Prostate gland (tissue), 2 donors: ENCODE results near the gene INSL3. TPM values are rescaled to one million over a fixed set of nuclear protein-coding genes. Genes with fewer than 3 reads are reported as not detected.

Source experiments
- DNase-seq: peaks from one replicate; pipeline ENCODE4 v3.0.0-alpha.2; 2019; ENCODE audit warnings: low spot score
- H3K27ac ChIP-seq, 2 donors: fragments of 200-600 bp; sonication (generic); 2 replicates each; pipeline ENCODE4 v1.5.1; 2017 to 2019
- H3K27me3 ChIP-seq: fragments of 200-600 bp; sonication (generic); replicated peaks from 2 replicates; pipeline ENCODE4 v1.5.1; 2019; ENCODE audit not compliant: insufficient read depth
- H3K36me3 ChIP-seq, 2 donors: fragments of 200-600 bp; sonication (generic); 1 replicate in 1 of 2; 2 replicates in 1 of 2; pipeline versions ENCODE4 v1.5.1 to v1.8.1; 2017 to 2019
- H3K4me1 ChIP-seq: fragments of 200-600 bp; sonication (generic); replicated peaks from 2 replicates; pipeline ENCODE4 v1.5.1; 2019
- H3K4me3 ChIP-seq, 2 donors: fragments of 200-600 bp; sonication (generic); 2 replicates each; pipeline ENCODE4 v1.5.1; 2017 to 2019
- H3K9me3 ChIP-seq: fragments of 200-600 bp; sonication (generic); 2 replicates; pipeline ENCODE4 v1.5.1; 2017
- POLR2A ChIP-seq: fragments of 450-650 bp; IDR thresholded peaks from one replicate; pipeline ENCODE4 v1.6.1; 2016; ENCODE audit warnings: antibody characterized with exemption, mild to moderate bottlenecking
- POLR2AphosphoS5 ChIP-seq: sonication (generic); formaldehyde crosslinking; IDR thresholded peaks from one replicate; pipeline ENCODE4 v1.6.1; 2017; ENCODE audit warnings: antibody characterized with exemption
- whole genome bisulfite sequencing: methylation state at CpG from one replicate; pipeline ENCODE4 v1.1.5; 2018; 5-methylcytosine and 5-hydroxymethylcytosine counted together
- intact Hi-C: fragments of 100-400 bp; cut with DNase I; formaldehyde crosslinking; loops from one replicate; pipeline ENCODE4 v1.14.2; 2022
- small RNA-seq, 2 donors: library from RNA; depleted of rRNA; stranded (forward); fragments of <200 nt; gene quantifications; one replicate each; pipeline ENCODE3, GENCODE V24; 2016
- total RNA-seq, 2 donors: library from RNA; depleted of rRNA; stranded (reverse); fragments of >200 nt; gene quantifications; one replicate each; pipeline ENCODE4 v1.1.0, GENCODE V29; 2016
- TF ChIP-seq, protein P1 (sequence below), 4 experiments: fragments of 200-600 bp in 2 of 4; fragments of 450-650 bp in 2 of 4; sonication (generic) in 2 of 4; IDR thresholded peaks; 1 replicate in 3 of 4; 2 replicates in 1 of 4; pipeline ENCODE4 v1.5.1; 2016 to 2019; ENCODE audit warnings: antibody characterized with exemption in 4 of 4, mild to moderate bottlenecking in 2 of 4, moderate library complexity in 2 of 4

Gene INSL3
- total RNA-seq, 2 donors from 2014 or later = 117 TPM; not detected in 1

DNA sequence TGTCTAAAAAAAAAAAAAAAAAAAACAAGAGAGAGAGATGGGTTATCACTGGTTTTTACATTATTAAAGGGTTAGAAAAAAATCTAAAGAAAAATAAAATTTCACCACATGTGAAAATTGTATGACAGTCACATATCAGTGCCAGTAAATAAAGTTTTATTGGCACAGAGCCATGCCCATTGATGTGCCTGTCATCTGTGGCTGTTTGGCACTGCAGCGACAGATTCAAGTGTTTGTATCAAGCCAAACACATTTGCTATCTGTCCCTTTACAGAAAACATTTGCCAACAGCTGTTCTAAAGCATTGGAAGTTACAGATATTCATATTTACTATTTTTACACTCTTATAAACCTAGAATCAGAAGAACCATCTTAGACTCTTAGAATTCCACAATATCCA, 53.8 kb downstream of the INSL3 start:
- Histone ChIP-seq H3K27me3 (no peaks in the 10 kb centered on the region), H3K4me3 (no peak overlapping the region), H3K36me3 (no peaks in the 10 kb centered on the region), H3K27ac (no peak overlapping the region), H3K4me1 (no peaks in the 10 kb centered on the region), H3K9me3 (no peaks in the 10 kb centered on the region)
- DNase-seq = no peak
- TF ChIP-seq POLR2AphosphoS5 (no peak), POLR2A (no peak)
- TF ChIP-seq, protein P1, sequence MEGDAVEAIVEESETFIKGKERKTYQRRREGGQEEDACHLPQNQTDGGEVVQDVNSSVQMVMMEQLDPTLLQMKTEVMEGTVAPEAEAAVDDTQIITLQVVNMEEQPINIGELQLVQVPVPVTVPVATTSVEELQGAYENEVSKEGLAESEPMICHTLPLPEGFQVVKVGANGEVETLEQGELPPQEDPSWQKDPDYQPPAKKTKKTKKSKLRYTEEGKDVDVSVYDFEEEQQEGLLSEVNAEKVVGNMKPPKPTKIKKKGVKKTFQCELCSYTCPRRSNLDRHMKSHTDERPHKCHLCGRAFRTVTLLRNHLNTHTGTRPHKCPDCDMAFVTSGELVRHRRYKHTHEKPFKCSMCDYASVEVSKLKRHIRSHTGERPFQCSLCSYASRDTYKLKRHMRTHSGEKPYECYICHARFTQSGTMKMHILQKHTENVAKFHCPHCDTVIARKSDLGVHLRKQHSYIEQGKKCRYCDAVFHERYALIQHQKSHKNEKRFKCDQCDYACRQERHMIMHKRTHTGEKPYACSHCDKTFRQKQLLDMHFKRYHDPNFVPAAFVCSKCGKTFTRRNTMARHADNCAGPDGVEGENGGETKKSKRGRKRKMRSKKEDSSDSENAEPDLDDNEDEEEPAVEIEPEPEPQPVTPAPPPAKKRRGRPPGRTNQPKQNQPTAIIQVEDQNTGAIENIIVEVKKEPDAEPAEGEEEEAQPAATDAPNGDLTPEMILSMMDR (IDR thresholded peaks at IDR 0.05) = no peak
- intact Hi-C loops = no loop called here
- WGBS = 55% methylated on average over 1 of the region's 1 CpG

DNA sequence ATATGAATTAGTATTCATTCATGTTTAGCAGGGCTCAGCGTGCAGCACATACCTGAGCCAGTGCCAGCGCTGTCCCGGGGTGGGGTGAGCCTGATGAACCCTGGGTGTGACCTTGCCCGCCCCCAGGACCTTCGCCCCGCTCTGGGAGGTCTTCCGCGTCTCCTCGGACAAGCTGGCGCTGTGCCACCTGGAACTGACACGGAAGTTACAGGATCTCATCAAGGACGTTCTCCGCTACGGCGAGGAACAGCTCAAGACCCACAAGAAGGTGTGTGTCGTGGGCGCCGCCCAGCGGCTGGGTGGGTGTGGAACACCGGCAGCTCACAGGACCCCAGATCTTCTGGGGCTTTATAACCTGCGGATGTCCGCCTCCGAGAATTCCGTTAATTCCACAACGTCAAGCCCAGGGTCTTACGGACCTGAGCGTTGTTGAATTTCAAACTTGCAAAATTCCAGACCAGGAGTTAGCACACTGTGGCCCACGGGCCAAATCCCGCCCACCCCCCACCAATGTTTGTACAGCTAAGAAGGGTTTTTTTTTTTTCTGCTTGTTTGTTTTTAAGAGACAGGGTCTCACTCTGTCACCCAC, 54.7 kb downstream of the INSL3 start:
- intact Hi-C loops = no loop called here
- 7% methylated on average over 29 of the region's 29 CpGs for WGBS

More for the DNA sequence above, 54.7 kb downstream of the INSL3 start:
- H3K4me3 ChIP-seq = no peak overlapping the region
- H3K27me3 ChIP-seq = no peaks in the 10 kb centered on the region
- DNase-seq = peak; percentile 53
- no peak for TF ChIP-seq POLR2AphosphoS5
- TF ChIP-seq POLR2A = no peak
- TF ChIP-seq, protein P1 (IDR thresholded peaks at IDR 0.05) = peak in 3 of 4 experiments; percentile 57 to 82 (median 72)
- H3K27ac ChIP-seq = no peak overlapping the region
- H3K4me1 ChIP-seq = no peaks in the 10 kb centered on the region
- H3K9me3 ChIP-seq = no peaks in the 10 kb centered on the region
- H3K36me3 ChIP-seq = no peaks in the 10 kb centered on the region

Small RNAs within 50 kb of the gene (small RNA-seq; reads per million reads assigned to genes)
- gene SNORA68 = 0 reads per million in 2 donors

Other genes with a start within 250 kb of the INSL3 start
- gene UNC13A, start 133.2 kb downstream of the INSL3 start, total RNA-seq = 1 to 10 TPM in 1 of 2 donors, under 1 TPM in 1; 0.14 to 2.4 TPM
- gene MAP1S, start 102.0 kb downstream of the INSL3 start, total RNA-seq = 10 to 100 TPM; 34.9 to 61.1 TPM
- 10 to 100 TPM in 1 of 2 donors, 1 to 10 TPM in 1; 1.3 to 10.7 TPM for gene FCHO1, start 70.0 kb downstream of the INSL3 start, total RNA-seq
- gene B3GNT3, start 26.4 kb downstream of the INSL3 start, total RNA-seq = 10 to 100 TPM in 1 of 2 donors, 1 to 10 TPM in 1; 5.2 to 11.9 TPM
- 10 to 100 TPM in 1 of 2 donors, 1 to 10 TPM in 1; 1.5 to 10.1 TPM for gene JAK3, start 26.5 kb upstream of the INSL3 start, total RNA-seq
- gene RPL18A, start 38.4 kb upstream of the INSL3 start, total RNA-seq = 1,000 to 10,000 TPM; 1,351 to 1,892 TPM
- 1 to 10 TPM in 1 of 2 donors, not detected in 1; 1.2 TPM for gene SLC5A5, start 50.4 kb upstream of the INSL3 start, total RNA-seq
- 10 to 100 TPM; 48.7 to 52.2 TPM for gene CCDC124, start 111.5 kb upstream of the INSL3 start, total RNA-seq
- gene KCNN1, start 145.6 kb upstream of the INSL3 start, total RNA-seq = 1 to 10 TPM in 1 of 2 donors, under 1 TPM in 1; 0.36 to 5.6 TPM
- 10 to 100 TPM; 57.1 to 75.9 TPM for gene ARRDC2, start 186.7 kb upstream of the INSL3 start, total RNA-seq